Smooth muscle cell of the umbilical artery (primary cell): ENCODE data around the gene SMAD5. TPM values are rescaled to one million over a fixed set of nuclear protein-coding genes. Genes with fewer than 3 reads are reported as not detected.

ENCODE experiments used
- total RNA-seq: library from RNA; depleted of rRNA; stranded (reverse); fragments of >200 nt; gene quantifications from 2 replicates; pipeline ENCODE4 v1.2.3, GENCODE V29; 2014

The SMAD5 gene
- total RNA-seq, result 40.7 and 53.7 TPM in 2 replicates

GRCh38 chr5:136132557-136133221, at the start of gene SMAD5:
Gene SMAD5 (plus strand): TSS chr5:136132845. CDS start chr5:136153761, 20,916 bp downstream.

DNA sequence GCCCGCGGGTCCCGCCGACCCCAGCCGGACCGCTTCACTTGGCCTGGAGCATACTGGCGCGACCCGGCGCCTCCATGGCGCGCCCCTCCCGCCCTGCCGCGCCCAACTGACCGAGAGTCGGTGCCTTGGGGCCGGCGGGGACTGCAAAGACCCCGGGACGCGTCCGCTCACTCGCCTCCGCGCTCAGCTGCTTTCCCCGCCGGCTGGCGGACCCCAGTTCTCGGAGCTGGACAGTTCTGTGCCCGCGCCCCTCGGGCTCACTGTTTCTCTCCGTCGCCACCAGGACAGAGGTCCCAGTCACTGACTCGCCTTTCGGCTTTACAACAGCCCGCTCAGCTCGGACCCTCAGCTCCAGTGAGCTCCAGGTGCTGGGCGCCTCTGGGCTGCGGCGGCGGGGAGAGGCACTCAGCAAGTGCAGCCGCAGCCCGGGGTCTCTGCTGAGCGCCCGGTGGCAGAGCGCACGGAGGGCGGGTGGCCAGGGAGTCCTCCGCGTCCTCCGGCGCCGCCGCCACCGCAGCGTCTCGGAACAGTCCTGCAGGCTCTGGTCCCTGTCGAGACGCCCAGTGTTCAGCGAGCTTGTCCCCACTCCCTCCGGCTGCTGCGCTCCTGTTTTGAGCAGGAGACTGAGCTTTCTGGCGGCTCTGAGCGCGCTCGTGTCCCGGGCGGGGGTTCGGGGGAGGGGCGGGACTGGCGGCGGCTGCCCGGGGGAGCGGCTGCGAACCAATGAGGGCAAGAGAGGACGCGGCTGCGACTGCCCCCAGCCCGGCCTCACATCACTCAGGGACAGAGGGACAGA, 60.1 kb downstream of the SMAD5 start, which contains the start of gene SMIM32:
Gene SMIM32 (minus strand): TSS at position 637 of the 796 bp plus-strand sequence. CDS start 638 bp downstream, outside the sequence.

Other genes with a start within 250 kb of the SMAD5 start
- not detected in 2 replicates for gene IL9, start 237.0 kb upstream of the SMAD5 start, total RNA-seq
- gene LECT2, start 177.9 kb upstream of the SMAD5 start, total RNA-seq, result not detected in 2 replicates
- gene TGFBI, start 103.9 kb upstream of the SMAD5 start, total RNA-seq, result 4,385 and 6,496 TPM in 2 replicates
- gene SMIM32, start 60.3 kb downstream of the SMAD5 start, total RNA-seq, result not detected in 2 replicates
- not detected in 2 replicates for gene TRPC7, start 232.7 kb downstream of the SMAD5 start, total RNA-seq